H1 (cell line): Measurements from ENCODE around the gene CELF4. TPM values are rescaled to one million over a fixed set of nuclear protein-coding genes. Genes with fewer than 3 reads are reported as not detected.

Experiments
- CTCF ChIA-PET: fragments of 300-600 bp; sonication (Branson Sonifier 250); formaldehyde crosslinking; loops from one replicate; lab custom pipeline; 2021; ENCODE audit not compliant: partially characterized antibody; lab: Charles Lee
- POLR2A ChIA-PET: fragments of 300-600 bp; sonication (Branson Sonifier 250); formaldehyde crosslinking; loops from one replicate; lab custom pipeline; 2021; ENCODE audit warnings: inconsistent platforms; ENCODE audit not compliant: partially characterized antibody; lab: Charles Lee
- DNase-seq, 2 experiments: peaks; one replicate each; pipeline versions ENCODE4 v3.0.0 to v3.0.0-alpha.2; 2010 to 2022; ENCODE audit warnings: low spot score in 2 of 2, low read depth in 1 of 2, mixed read lengths in 1 of 2
- FAIRE-seq: peaks from 2 replicates; lab custom pipeline; 2011; peaks lifted over from hg19 to GRCh38; lab: Jason Lieb, UNC
- H2AFZ ChIP-seq: 2 replicates; pipeline ENCODE4 v1.8.1; 2012; ENCODE audit warnings: low read length, inconsistent platforms
- H2AK5ac ChIP-seq: 2 replicates; pipeline ENCODE4 v1.6.1; 2013; ENCODE audit warnings: low read depth, low read length
- H2BK120ac ChIP-seq: replicated peaks from 2 replicates; pipeline ENCODE3; 2013; ENCODE audit warnings: low read depth, low read length, inconsistent platforms
- H2BK12ac ChIP-seq: 2 replicates; pipeline ENCODE4 v1.6.1; 2013; ENCODE audit warnings: low read depth, low read length
- H2BK15ac ChIP-seq: 2 replicates; pipeline ENCODE4 v1.6.1; 2013; ENCODE audit warnings: low read length
- H2BK20ac ChIP-seq: 2 replicates; pipeline ENCODE4 v1.6.1; 2013; ENCODE audit warnings: low read length
- H2BK5ac ChIP-seq: 2 replicates; pipeline ENCODE4 v1.6.1; 2013; ENCODE audit warnings: low read depth, low read length
- H3K14ac ChIP-seq: 2 replicates; pipeline ENCODE4 v1.6.1; 2013; ENCODE audit warnings: inconsistent platforms; ENCODE audit not compliant: insufficient read length
- H3K18ac ChIP-seq: 2 replicates; pipeline ENCODE4 v1.6.1; 2013; ENCODE audit warnings: low read length; ENCODE audit errors: extremely low read depth
- H3K23ac ChIP-seq: 2 replicates; pipeline ENCODE4 v1.6.1; 2013; ENCODE audit warnings: inconsistent platforms; ENCODE audit not compliant: insufficient read length
- H3K23me2 ChIP-seq: 2 replicates; pipeline ENCODE4 v1.6.1; 2013; ENCODE audit warnings: low read depth, low read length
- H3K27ac ChIP-seq: 2 replicates; pipeline ENCODE4 v1.6.1; 2011; ENCODE audit warnings: low read depth, low read length, inconsistent platforms
- H3K27me3 ChIP-seq, 4 experiments: replicated peaks in 1 of 4; 1 replicate in 1 of 4; 2 replicates in 3 of 4; pipeline versions ENCODE4 v1.6.1 to v1.8.1; 2011 to 2013; ENCODE audit warnings: low read length in 3 of 4, mild to moderate bottlenecking in 3 of 4, inconsistent platforms in 2 of 4, mixed read lengths in 2 of 4, moderate library complexity in 1 of 4; ENCODE audit not compliant: control insufficient read depth in 3 of 4, insufficient read depth in 3 of 4; ENCODE audit errors: extremely low read depth in 1 of 4
- H3K36me3 ChIP-seq, 4 experiments: 2 replicates each; pipeline versions ENCODE4 v1.6.1 to v1.8.1; 2011 to 2013; ENCODE audit warnings: mild to moderate bottlenecking in 4 of 4, low read length in 3 of 4, moderate library complexity in 2 of 4, control low read depth in 1 of 4, inconsistent platforms in 1 of 4; ENCODE audit not compliant: insufficient read depth in 4 of 4, control insufficient read depth in 2 of 4
- H3K4ac ChIP-seq: replicated peaks from 2 replicates; pipeline ENCODE3; 2013; ENCODE audit warnings: low read length, low read depth, mixed read lengths, inconsistent platforms; ENCODE audit not compliant: insufficient read length
- H3K4me1 ChIP-seq, 4 experiments: replicated peaks in 1 of 4; 1 replicate in 1 of 4; 2 replicates in 3 of 4; pipeline versions ENCODE4 v1.6.1 to v1.8.1; 2011 to 2013; ENCODE audit warnings: low read length in 3 of 4, inconsistent platforms in 2 of 4, mixed read lengths in 1 of 4; ENCODE audit not compliant: insufficient read depth in 4 of 4, control insufficient read depth in 3 of 4
- H3K4me2 ChIP-seq, 2 experiments: 2 replicates each; pipeline versions ENCODE4 v1.6.1 to v1.8.1; 2011 to 2013; ENCODE audit warnings: low read depth in 2 of 2, low read length in 2 of 2, control low read depth in 1 of 2, inconsistent platforms in 1 of 2, mild to moderate bottlenecking in 1 of 2; ENCODE audit not compliant: insufficient read depth in 1 of 2
- H3K4me3 ChIP-seq, 4 experiments: fragments of 200-600, 300-600 bp in 1 of 4; sonication (generic), shearing (Covaris generic), sonication (Bioruptor Twin) in 1 of 4; 2 replicates each; pipeline versions ENCODE4 v1.5.1 to v1.8.1; 2011 to 2016; ENCODE audit warnings: low read length in 4 of 4, low read depth in 3 of 4, control low read depth in 2 of 4, inconsistent platforms in 2 of 4, mild to moderate bottlenecking in 2 of 4, mixed read lengths in 1 of 4, moderate library complexity in 1 of 4; ENCODE audit not compliant: insufficient read depth in 2 of 4; ENCODE audit errors: extremely low read depth in 1 of 4
- H3K56ac ChIP-seq: replicated peaks from 2 replicates; pipeline ENCODE3; 2013; ENCODE audit warnings: low read depth, mild to moderate bottlenecking, mixed read lengths, low read length, inconsistent platforms; ENCODE audit not compliant: insufficient read length
- H3K79me1 ChIP-seq: 2 replicates; pipeline ENCODE4 v1.6.1; 2013; ENCODE audit warnings: low read depth, low read length, control low read depth
- H3K79me2 ChIP-seq, 2 experiments: 2 replicates each; pipeline versions ENCODE4 v1.6.1 to v1.8.1; 2012 to 2013; ENCODE audit warnings: low read length in 2 of 2, mild to moderate bottlenecking in 2 of 2, inconsistent platforms in 1 of 2; ENCODE audit not compliant: insufficient read depth in 2 of 2, control insufficient read depth in 1 of 2
- H3K9ac ChIP-seq, 4 experiments: replicated peaks in 1 of 4; 1 replicate in 1 of 4; 2 replicates in 3 of 4; pipeline versions ENCODE4 v1.6.1 to v1.8.1; 2011 to 2013; ENCODE audit warnings: low read depth in 3 of 4, low read length in 3 of 4, control low read depth in 2 of 4, mild to moderate bottlenecking in 2 of 4, moderate library complexity in 2 of 4, inconsistent platforms in 1 of 4; ENCODE audit errors: extremely low read depth in 1 of 4
- H3K9me3 ChIP-seq, 2 experiments: 2 replicates each; pipeline versions ENCODE4 v1.6.1 to v1.8.1; 2012 to 2013; ENCODE audit warnings: mild to moderate bottlenecking in 2 of 2, moderate library complexity in 2 of 2, control low read depth in 1 of 2, inconsistent platforms in 1 of 2, low read depth in 1 of 2, low read length in 1 of 2, mixed read lengths in 1 of 2; ENCODE audit not compliant: insufficient read depth in 2 of 2
- H4K20me1 ChIP-seq, 2 experiments: replicated peaks in 1 of 2; 2 replicates each; pipeline versions ENCODE3 to v1.8.1; 2011 to 2013; ENCODE audit warnings: inconsistent platforms in 2 of 2, low read length in 2 of 2, mild to moderate bottlenecking in 1 of 2; ENCODE audit not compliant: insufficient read depth in 2 of 2, control insufficient read depth in 1 of 2
- H4K5ac ChIP-seq: 2 replicates; pipeline ENCODE4 v1.6.1; 2013; ENCODE audit warnings: low read length, low read depth, mixed read lengths, inconsistent platforms; ENCODE audit not compliant: insufficient read length
- H4K8ac ChIP-seq: 2 replicates; pipeline ENCODE4 v1.8.0; 2013; ENCODE audit warnings: mild to moderate bottlenecking, moderate library complexity, low read length, inconsistent platforms; ENCODE audit not compliant: insufficient read depth; ENCODE audit errors: extremely low read depth
- H4K91ac ChIP-seq: replicated peaks from 2 replicates; pipeline ENCODE3; 2013; ENCODE audit warnings: low read length, mixed read lengths, inconsistent platforms; ENCODE audit not compliant: insufficient read length
- BACH1 ChIP-seq: IDR thresholded peaks from 2 replicates; pipeline ENCODE4 v1.6.1; 2012; ENCODE audit warnings: low read length, improper control_type of control experiment
- CBX5 ChIP-seq: fragments of 300-800, 300-1000 bp; sonication (generic); IDR thresholded peaks from 2 replicates; pipeline ENCODE4 v1.7.1; 2016; ENCODE audit warnings: antibody characterized with exemption, low read length, low read depth
- HDAC2 ChIP-seq, 2 experiments: fragments of 300-600 bp in 1 of 2; sonication (generic) in 1 of 2; IDR thresholded peaks; 2 replicates each; pipeline ENCODE4 v1.6.1; 2011 to 2012; ENCODE audit warnings: low read depth in 2 of 2, low read length in 2 of 2, mild to moderate bottlenecking in 2 of 2, moderate library complexity in 2 of 2, borderline replicate concordance in 1 of 2, inconsistent platforms in 1 of 2
- KDM4A ChIP-seq: IDR thresholded peaks from one replicate; pipeline ENCODE4 v1.7.1; 2012; ENCODE audit warnings: low read depth, mild to moderate bottlenecking, moderate library complexity, low read length, inconsistent platforms; ENCODE audit not compliant: severe bottlenecking
- RAD21 ChIP-seq, 2 experiments: IDR thresholded peaks in 1 of 2; conservative IDR thresholded peaks in 1 of 2; 2 replicates each; pipeline ENCODE4 v1.6.1; 2011; ENCODE audit warnings: low read depth in 2 of 2, low read length in 2 of 2, improper control_type of control experiment in 1 of 2, inconsistent platforms in 1 of 2, mild to moderate bottlenecking in 1 of 2, moderate library complexity in 1 of 2
- RFX5 ChIP-seq: IDR thresholded peaks from 2 replicates; pipeline ENCODE4 v1.6.1; 2011; ENCODE audit warnings: low read depth, low read length, improper control_type of control experiment, borderline replicate concordance
- RNF2 ChIP-seq: fragments of 200-900, 300-1000 bp; sonication (generic); IDR thresholded peaks from 2 replicates; pipeline ENCODE4 v1.7.1; 2016; ENCODE audit warnings: borderline replicate concordance, low read depth, mild to moderate bottlenecking, antibody characterized with exemption, low read length; ENCODE audit not compliant: poor library complexity, severe bottlenecking; ENCODE audit errors: missing control alignments
- SP2 ChIP-seq: IDR thresholded peaks from 2 replicates; pipeline ENCODE4 v1.6.1; 2012; ENCODE audit warnings: mild to moderate bottlenecking, low read length, inconsistent platforms
- WGBS, 2 experiments: shearing (Covaris generic) in 1 of 2; methylation state at CpG; one replicate each; pipeline versions ENCODE4 v1.1.6 to v1.1.7; 2013 to 2015; ENCODE audit warnings: low lambda C conversion rate in 2 of 2, mixed read lengths in 2 of 2, inconsistent platforms in 1 of 2, low coverage in 1 of 2, missing lambda C conversion rate in 1 of 2; ENCODE audit not compliant: insufficient replicate concordance in 2 of 2, insufficient coverage in 1 of 2, insufficient read length in 1 of 2; ENCODE audit errors: extremely low coverage in 1 of 2, missing lambda C conversion rate in 1 of 2; 5-methylcytosine and 5-hydroxymethylcytosine counted together
- polyA plus RNA-seq, 7 experiments: library from polyadenylated mRNA; depleted of rRNA in 3 of 7; stranded (reverse) in 5 of 7; unstranded in 2 of 7; fragments of >200 nt in 5 of 7; fragments of 200-250 nt in 2 of 7; gene quantifications; 1 replicate in 5 of 7; 2 replicates in 1 of 7; 4 replicates in 1 of 7; pipeline versions ENCODE4 v1.2.1 to v1.2.3, GENCODE V29; 2011 to 2013; ENCODE audit warnings: missing spikeins in 2 of 7, mixed read lengths in 2 of 7
- total RNA-seq: library from RNA; stranded (reverse); fragmentation: NEBNext Ultra II Directional; extraction: Animal tissue kit (Norgen Biotek cat#: 25700); gene quantifications from 2 replicates; pipeline ENCODE4 v1.2.1, GENCODE V29; 2021
- TF ChIP-seq, protein P1 (sequence below): IDR thresholded peaks from 2 replicates; pipeline ENCODE4 v1.6.1; 2011; ENCODE audit warnings: low read depth, mild to moderate bottlenecking, low read length; ENCODE audit not compliant: insufficient read depth

CELF4 gene
- total and polyA plus RNA-seq, 2 of the 8 experiments (the other 6 are each of a cell fraction or from before 2014, with no cell fraction given), result 1.6 to 3.4 TPM

DNA sequence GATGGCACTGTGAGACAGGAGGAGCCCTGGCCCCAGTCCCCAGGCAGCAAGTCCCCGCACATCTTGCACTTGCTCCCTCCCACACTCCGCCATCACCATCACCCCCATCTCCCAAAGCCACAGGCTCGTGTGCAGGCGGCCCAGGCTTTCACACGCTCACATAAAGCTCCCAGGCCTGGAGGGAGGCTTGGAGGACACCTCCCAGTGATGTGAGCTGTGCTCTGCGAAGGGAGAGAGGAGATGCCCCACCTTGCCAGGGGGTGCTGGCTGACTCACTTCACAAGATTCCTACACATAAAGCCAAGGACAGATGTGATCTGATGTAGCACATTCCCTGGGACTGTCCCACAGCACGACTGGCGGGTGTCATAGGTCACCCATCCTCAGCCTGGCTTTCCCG is 28.9 kb downstream of the CELF4 start:
- ChIA-PET POLR2A (interaction anchor here (1.2 kb wide), 1 partner anchor 12 kb away, joined by 4 read pairs; no protein-coding TSS in a partner anchor), CTCF (interaction anchor here (0.7 to 7.3 kb wide), 16 partner anchors 10 to 216 kb away, joined by 3 to 93 read pairs (median 5); no protein-coding TSS in a partner anchor)
- Histone ChIP-seq H3K23ac (no peak overlapping the region), H3K9me3 (no peaks in the 10 kb centered on the region), H3K14ac (no peak overlapping the region), H3K27me3 (peaks cover 0 to 5% (median 4%) of the 10 kb centered on the region in 4 experiments; a peak in 4 of 7 replicates), H2AFZ (no peak overlapping the region), H3K79me2 (no peaks in the 10 kb centered on the region), H3K4me1 (peaks cover 13 to 17% (median 15%) of the 10 kb centered on the region in 4 experiments), H3K36me3 (no peaks in the 10 kb centered on the region), H4K20me1 (peaks cover 0 to 2% of the 10 kb centered on the region in 2 experiments), H2BK15ac (0 out of 2 replicates have a peak overlapping the region, but pooled peaks have one; percentile 53), H4K91ac (no peak overlapping the region), H2AK5ac (no peak overlapping the region), H3K9ac (no peak overlapping the region), H2BK120ac (no peak overlapping the region), H4K8ac (no peak overlapping the region), H2BK20ac (no peak overlapping the region; the same call in 1 of the 2 replicates), H3K79me1 (no peaks in the 10 kb centered on the region), H3K56ac (no peak overlapping the region), H3K23me2 (peaks cover 5% of the 10 kb centered on the region; the same call in 1 of the 2 replicates), H2BK12ac (peak overlapping the region; percentile 64; the same call in 1 of the 2 replicates), H3K4me3 (no peak overlapping the region), H3K4ac (no peak overlapping the region), H4K5ac (no peak overlapping the region), H3K18ac (no peak overlapping the region), H3K4me2 (no peak overlapping the region), H2BK5ac (no peak overlapping the region), H3K27ac (no peak overlapping the region)
- FAIRE-seq (no peak), DNase-seq (no peak)
- WGBS, 2 experiments, result 94% methylated on average over 9 of the region's 9 CpGs; no CpG with 5 or more reads in 1 of the 2 experiments
- TF ChIP-seq RFX5, result no peak
- TF ChIP-seq, protein P1, sequence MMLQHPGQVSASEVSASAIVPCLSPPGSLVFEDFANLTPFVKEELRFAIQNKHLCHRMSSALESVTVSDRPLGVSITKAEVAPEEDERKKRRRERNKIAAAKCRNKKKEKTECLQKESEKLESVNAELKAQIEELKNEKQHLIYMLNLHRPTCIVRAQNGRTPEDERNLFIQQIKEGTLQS, result no peak
- no peak for TF ChIP-seq BACH1
- no peak for TF ChIP-seq KDM4A
- no peak for TF ChIP-seq SP2
- no peak for TF ChIP-seq HDAC2 (IDR thresholded peaks at IDR 0.05; ENCODE audit: borderline replicate concordance in 1 of 2, low read depth in 2 of 2, low read length in 2 of 2)
- no peak for TF ChIP-seq RNF2
- TF ChIP-seq RAD21 (IDR thresholded peaks at IDR 0.05 in 1 of 2, conservative IDR thresholded peaks at IDR 0.05 in 1 of 2; ENCODE audit: low read depth in 2 of 2, low read length in 2 of 2), result no peak
- TF ChIP-seq CBX5, result no peak
